ENCODE measurements around the gene CLIC4.

GRCh38 chr1:24871306-24871901, 126.2 kb downstream of the CLIC4 start:
- no peak for TF ChIP-seq POLR2A (IDR thresholded peaks at IDR 0.05)
- no peak for TF ChIP-seq CTCF (IDR thresholded peaks at IDR 0.05 in 8 of 11, conservative IDR thresholded peaks at IDR 0.05 in 3 of 11)
- TF ChIP-seq POLR2AphosphoS5 (IDR thresholded peaks at IDR 0.05): no peak

Data from spleen (tissue), 7 donors.